GM12878 (cell line): ENCODE data around the gene SPIB. TPM values are rescaled to one million over a fixed set of nuclear protein-coding genes. Genes with fewer than 3 reads are reported as not detected.

Experiments used
- ATAC-seq: fragments of 200-7000 bp; cut with Tn5 transposase; 3 replicates; pipeline ENCODE4 v1.9.1; 2020; ENCODE audit warnings: mild to moderate bottlenecking, moderate library complexity
- BruUV-seq: library from RNA; stranded (reverse); fragments of 400-500 nt; replicated peaks from 2 replicates; lab custom pipeline; 2021; lab: Mats Ljungman, UMichigan
- CTCF ChIA-PET: fragments of 300-600 bp; sonication (Branson Sonifier 250); formaldehyde crosslinking; extraction: SDS; loops from one replicate; lab custom pipeline; 2021; ENCODE audit warnings: inconsistent platforms; lab: Yijun Ruan, JAX
- POLR2A ChIA-PET: fragments of 350-600 bp; formaldehyde crosslinking; extraction: SDS; loops from one replicate; lab custom pipeline; 2021; ENCODE audit warnings: inconsistent platforms; lab: Charles Lee
- RAD21 ChIA-PET: fragments of 300-600 bp; sonication (Branson Sonifier 250); formaldehyde crosslinking; loops from one replicate; lab custom pipeline; 2023; ENCODE audit warnings: antibody characterized with exemption; ENCODE audit not compliant: unreplicated experiment; lab: Charles Lee
- SMC1A ChIA-PET: fragments of 300-600 bp; sonication (Branson Sonifier 250); formaldehyde crosslinking; loops from one replicate; lab custom pipeline; 2023; ENCODE audit not compliant: unreplicated experiment, uncharacterized antibody; lab: Charles Lee
- DNase-seq: peaks from one replicate; pipeline ENCODE4 v3.0.0-alpha.2; 2011; ENCODE audit warnings: low read depth, low spot score
- FAIRE-seq: peaks from 3 replicates; lab custom pipeline; 2011; peaks lifted over from hg19 to GRCh38; lab: Jason Lieb, UNC
- H2AFZ ChIP-seq: 2 replicates; pipeline ENCODE4 v1.6.0; 2011; ENCODE audit warnings: low read depth, low read length, control low read depth; ENCODE audit not compliant: control insufficient read depth
- H3K27ac ChIP-seq: 2 replicates; pipeline ENCODE4 v1.5.1; 2011; ENCODE audit warnings: control low read depth; ENCODE audit not compliant: control insufficient read depth, insufficient read depth
- H3K27me3 ChIP-seq, 2 experiments: replicated peaks in 1 of 2; 2 replicates each; pipeline versions ENCODE4 v1.6.0 to v1.6.1; 2011; ENCODE audit warnings: low read length in 1 of 2; ENCODE audit not compliant: control insufficient read depth in 2 of 2, insufficient read depth in 2 of 2
- H3K36me3 ChIP-seq, 2 experiments: 2 replicates each; pipeline ENCODE4 v1.5.1; 2011; ENCODE audit warnings: low read length in 1 of 2; ENCODE audit not compliant: control insufficient read depth in 2 of 2, insufficient read depth in 2 of 2
- H3K4me1 ChIP-seq: 2 replicates; pipeline ENCODE4 v1.6.1; 2011; ENCODE audit warnings: mild to moderate bottlenecking, low read length, moderate library complexity, mixed read lengths; ENCODE audit not compliant: control insufficient read depth, insufficient read depth
- H3K4me2 ChIP-seq: 2 replicates; pipeline ENCODE4 v1.6.0; 2011; ENCODE audit warnings: control low read depth; ENCODE audit not compliant: control insufficient read depth, insufficient read depth
- H3K4me3 ChIP-seq: fragments of 200-600 bp; sonication (generic); 2 replicates; pipeline ENCODE4 v1.5.1; 2016
- H3K79me2 ChIP-seq: 2 replicates; pipeline ENCODE4 v1.6.0; 2011; ENCODE audit warnings: low read length; ENCODE audit not compliant: control insufficient read depth, insufficient read depth
- H3K9ac ChIP-seq: 2 replicates; pipeline ENCODE4 v1.8.0; 2011; ENCODE audit warnings: low read length, control low read depth, mixed read lengths; ENCODE audit not compliant: control insufficient read depth, insufficient read depth
- H3K9me3 ChIP-seq: replicated peaks from 3 replicates; pipeline ENCODE4 v1.5.1; 2011; ENCODE audit warnings: mild to moderate bottlenecking, low read length; ENCODE audit not compliant: control insufficient read depth, insufficient read depth
- H4K20me1 ChIP-seq: 2 replicates; pipeline ENCODE4 v1.6.0; 2011; ENCODE audit not compliant: control insufficient read depth, insufficient read depth
- BCL11A ChIP-seq: IDR thresholded peaks from 2 replicates; pipeline ENCODE4 v1.6.1; 2011; ENCODE audit warnings: low read depth, low read length
- EGR1 ChIP-seq, 2 experiments: IDR thresholded peaks; 1 replicate in 1 of 2; 2 replicates in 1 of 2; pipeline ENCODE4 v1.6.1; 2011 to 2012; ENCODE audit warnings: low read depth in 2 of 2, low read length in 2 of 2, borderline replicate concordance in 1 of 2, mild to moderate bottlenecking in 1 of 2, moderate library complexity in 1 of 2
- ESRRA ChIP-seq: IDR thresholded peaks from 2 replicates; pipeline ENCODE4 v1.6.1; 2012; ENCODE audit warnings: mild to moderate bottlenecking, low read length, improper control_type of control experiment
- ETV6 ChIP-seq, 2 experiments: fragments of 450-650 bp in 1 of 2; IDR thresholded peaks in 1 of 2; conservative IDR thresholded peaks in 1 of 2; 2 replicates each; pipeline ENCODE4 v1.6.1; 2014; ENCODE audit warnings: antibody characterized with exemption in 1 of 2, borderline replicate concordance in 1 of 2, low read depth in 1 of 2, mild to moderate bottlenecking in 1 of 2, moderate library complexity in 1 of 2
- FOXK2 ChIP-seq: fragments of 450-650 bp; IDR thresholded peaks from 2 replicates; pipeline ENCODE4 v1.6.1; 2017; ENCODE audit warnings: mild to moderate bottlenecking, moderate library complexity
- HDAC6 ChIP-seq: fragments of 200-600 bp; sonication (generic); IDR thresholded peaks from one replicate; pipeline ENCODE4 v1.8.0; 2017; ENCODE audit warnings: antibody characterized with exemption; ENCODE audit not compliant: unreplicated experiment
- KLF5 ChIP-seq: fragments of 450-650 bp; IDR thresholded peaks from 2 replicates; pipeline ENCODE4 v1.6.1; 2014; ENCODE audit warnings: mild to moderate bottlenecking; ENCODE audit not compliant: partially characterized antibody
- MEF2A ChIP-seq: IDR thresholded peaks from 2 replicates; pipeline ENCODE4 v1.6.1; 2011; ENCODE audit warnings: low read depth, mild to moderate bottlenecking, low read length, moderate library complexity; ENCODE audit not compliant: insufficient read depth
- MTA3 ChIP-seq: IDR thresholded peaks from 2 replicates; pipeline ENCODE4 v1.6.1; 2012; ENCODE audit warnings: low read length, inconsistent platforms, borderline replicate concordance
- MYB ChIP-seq: fragments of 150-350 bp; IDR thresholded peaks from 2 replicates; pipeline ENCODE4 v1.6.1; 2014; ENCODE audit warnings: mild to moderate bottlenecking, low read depth, low read length, borderline replicate concordance
- NFXL1 ChIP-seq: fragments of 450-650 bp; IDR thresholded peaks from 2 replicates; pipeline ENCODE4 v1.6.1; 2017; ENCODE audit warnings: antibody characterized with exemption, mild to moderate bottlenecking, borderline replicate concordance
- NR2C2 ChIP-seq: IDR thresholded peaks from 2 replicates; pipeline ENCODE4 v1.6.1; 2011; ENCODE audit warnings: borderline replicate concordance, low read depth; ENCODE audit not compliant: control insufficient read depth, insufficient read length
- POLR2A ChIP-seq: IDR thresholded peaks from 2 replicates; pipeline ENCODE4 v1.6.1; 2011; ENCODE audit warnings: low read depth, mild to moderate bottlenecking, low read length
- POLR2AphosphoS2 ChIP-seq: IDR thresholded peaks from 2 replicates; pipeline ENCODE4 v1.6.1; 2011; ENCODE audit warnings: low read depth, mild to moderate bottlenecking, low read length, improper control_type of control experiment, moderate library complexity
- RBBP5 ChIP-seq: fragments of 200-600 bp; sonication (generic); conservative IDR thresholded peaks from 2 replicates; pipeline ENCODE4 v1.6.1; 2016
- SMARCA5 ChIP-seq: fragments of 450-650 bp; IDR thresholded peaks from 2 replicates; pipeline ENCODE4 v1.6.1; 2017; ENCODE audit warnings: mild to moderate bottlenecking
- STAT1 ChIP-seq: fragments of 450-650 bp; conservative IDR thresholded peaks from 2 replicates; pipeline ENCODE4 v1.6.1; 2014; ENCODE audit warnings: antibody characterized with exemption, mild to moderate bottlenecking
- TAF1 ChIP-seq: IDR thresholded peaks from 2 replicates; pipeline ENCODE4 v1.6.1; 2011; ENCODE audit warnings: mild to moderate bottlenecking, low read depth, low read length, borderline replicate concordance
- ZBED1 ChIP-seq: IDR thresholded peaks from 2 replicates; pipeline ENCODE4 v1.6.1; 2016; ENCODE audit warnings: borderline replicate concordance
- WGBS: methylation state at CpG from one replicate; pipeline ENCODE4 v1.1.6; 2016; ENCODE audit warnings: low lambda C conversion rate; ENCODE audit not compliant: insufficient replicate concordance, insufficient coverage; ENCODE audit errors: missing lambda C conversion rate; 5-methylcytosine and 5-hydroxymethylcytosine counted together
- in situ Hi-C: fragments of 300-500 bp; cut with MboI; formaldehyde crosslinking; loops from 9 replicates; pipeline ENCODE4 v1.14.3; 2018; ENCODE audit warnings: mixed read lengths
- intact Hi-C: fragments of 100-400 bp; cut with micrococcal nuclease; formaldehyde crosslinking; loops from one replicate; pipeline ENCODE4 v1.14.2; 2022; ENCODE audit not compliant: unreplicated experiment
- polyA plus RNA-seq, 11 experiments: library from polyadenylated mRNA; depleted of rRNA in 4 of 11; unstranded in 6 of 11; stranded (reverse) in 5 of 11; fragments of >200 nt; fragmentation: Nextera tagmentation in 4 of 11; fragmentation: Illumina TruSeq in 1 of 11; extraction: Ambion mirVana in 4 of 11; extraction: Trizol in 1 of 11; gene quantifications; 1 replicate in 1 of 11; 2 replicates in 10 of 11; pipeline versions ENCODE4 v1.2.1 to v1.2.3, GENCODE V29; 2011 to 2016; ENCODE audit warnings: inconsistent platforms in 2 of 11, missing spikeins in 2 of 11, low read depth in 1 of 11
- total RNA-seq, 4 experiments: library from RNA; depleted of rRNA in 3 of 4; stranded (reverse); fragments of >200 nt in 3 of 4; fragmentation: Illumina TruSeq in 1 of 4; extraction: Trizol in 1 of 4; gene quantifications; 2 replicates each; pipeline versions ENCODE4 v1.2.1 to v1.2.3, GENCODE V29; 2013 to 2021
- TF ChIP-seq, protein P1 (sequence below): fragments of 450-650 bp; IDR thresholded peaks from 2 replicates; pipeline ENCODE4 v1.6.1; 2017; ENCODE audit warnings: mild to moderate bottlenecking

The SPIB gene
- total and polyA plus RNA-seq, 10 of the 15 experiments (the other 5 are each of a cell fraction or from before 2014, with no cell fraction given) = 3.5 to 123 (median 56.0) TPM

DNA sequence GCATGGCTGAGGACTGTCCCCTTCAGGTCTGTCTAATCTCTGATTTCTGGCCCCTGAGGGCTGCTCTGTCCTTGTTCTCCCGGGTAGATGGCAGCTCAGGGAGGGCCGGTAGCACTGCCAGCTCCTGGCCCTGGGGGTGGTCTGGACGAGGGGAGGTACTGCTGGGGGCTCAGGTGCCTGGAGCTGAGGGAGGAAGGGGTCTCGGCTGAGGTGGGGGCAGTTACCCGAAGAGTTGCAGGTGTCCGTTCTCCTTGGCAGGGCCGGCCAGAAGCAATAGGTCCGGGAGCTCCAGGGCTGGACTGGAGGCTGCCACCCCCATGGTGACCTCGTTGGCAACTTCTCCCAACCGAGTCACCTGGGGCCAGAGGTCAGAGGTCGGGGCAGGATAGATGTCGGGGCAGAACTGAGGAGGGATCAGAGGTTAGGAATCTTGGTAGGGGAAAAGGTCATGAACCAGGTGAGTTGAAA lies 56.4 kb downstream of the SPIB start:
- no peak overlapping the region for H3K27ac ChIP-seq

DNA sequence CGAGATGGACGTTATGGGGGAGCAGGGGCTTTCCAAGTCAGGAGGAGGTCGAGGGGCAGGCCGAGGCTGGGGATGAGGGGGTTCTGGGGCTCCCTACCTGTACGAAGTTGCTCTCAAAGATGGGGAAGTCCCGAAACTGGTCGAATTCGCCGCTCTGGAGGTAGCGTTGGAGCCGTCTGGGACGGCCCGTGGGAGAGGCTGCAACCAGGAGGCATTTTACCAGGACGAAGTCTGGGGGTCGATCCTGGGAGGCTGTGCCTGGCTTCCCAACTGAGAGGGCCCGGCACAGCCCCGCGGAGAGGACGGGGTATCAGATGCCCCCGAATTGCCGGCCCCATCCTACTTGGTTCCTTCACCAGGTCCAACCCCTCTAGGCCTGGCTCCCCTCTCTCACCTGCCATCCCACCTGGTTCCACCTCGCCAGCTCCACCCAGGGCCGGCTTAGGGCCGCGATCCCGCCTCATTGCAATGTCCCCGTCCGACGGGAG lies 57.0 kb downstream of the SPIB start:
- Histone ChIP-seq H4K20me1 (no peaks in the 10 kb centered on the region), H3K4me2 (no peak overlapping the region), H3K36me3 (peaks cover 9 to 11% of the 10 kb centered on the region in 2 experiments; a peak in 2 of 4 replicates), H3K27me3 (no peaks in the 10 kb centered on the region), H3K9me3 (peaks cover 6% of the 10 kb centered on the region; the same call in 2 of the 3 replicates), H3K79me2 (peaks cover 22% of the 10 kb centered on the region), H3K4me3 (no peak overlapping the region), H3K9ac (no peak overlapping the region), H3K4me1 (no peaks in the 10 kb centered on the region), H3K27ac (no peak overlapping the region), H2AFZ (peak overlapping the region; percentile 51)
- ChIA-PET POLR2A (no interaction called here), RAD21 (no interaction called here), CTCF (interaction anchor here (2.3 kb wide), 1 partner anchor 119 kb away, joined by 7 read pairs; no protein-coding TSS in a partner anchor), SMC1A (no interaction called here)
- no TSS peak for BruUV-seq
- in situ Hi-C loops = no loop called here
- ATAC-seq = no peak
- WGBS = 90% methylated on average over 27 of the region's 29 CpGs
- no peak for FAIRE-seq
- intact Hi-C loops = no loop called here
- DNase-seq = no peak
- 0 out of 2 replicates have a peak, but pooled peaks have one; percentile 78 for TF ChIP-seq STAT1
- TF ChIP-seq, protein P1, sequence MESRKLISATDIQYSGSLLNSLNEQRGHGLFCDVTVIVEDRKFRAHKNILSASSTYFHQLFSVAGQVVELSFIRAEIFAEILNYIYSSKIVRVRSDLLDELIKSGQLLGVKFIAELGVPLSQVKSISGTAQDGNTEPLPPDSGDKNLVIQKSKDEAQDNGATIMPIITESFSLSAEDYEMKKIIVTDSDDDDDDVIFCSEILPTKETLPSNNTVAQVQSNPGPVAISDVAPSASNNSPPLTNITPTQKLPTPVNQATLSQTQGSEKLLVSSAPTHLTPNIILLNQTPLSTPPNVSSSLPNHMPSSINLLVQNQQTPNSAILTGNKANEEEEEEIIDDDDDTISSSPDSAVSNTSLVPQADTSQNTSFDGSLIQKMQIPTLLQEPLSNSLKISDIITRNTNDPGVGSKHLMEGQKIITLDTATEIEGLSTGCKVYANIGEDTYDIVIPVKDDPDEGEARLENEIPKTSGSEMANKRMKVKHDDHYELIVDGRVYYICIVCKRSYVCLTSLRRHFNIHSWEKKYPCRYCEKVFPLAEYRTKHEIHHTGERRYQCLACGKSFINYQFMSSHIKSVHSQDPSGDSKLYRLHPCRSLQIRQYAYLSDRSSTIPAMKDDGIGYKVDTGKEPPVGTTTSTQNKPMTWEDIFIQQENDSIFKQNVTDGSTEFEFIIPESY = 0 out of 2 replicates have a peak, but pooled peaks have one; percentile 74
- TF ChIP-seq MEF2A = no peak
- no peak for TF ChIP-seq BCL11A
- TF ChIP-seq TAF1 = no peak
- no peak for TF ChIP-seq ZBED1
- no peak for TF ChIP-seq NFXL1
- peak; percentile 90 for TF ChIP-seq SMARCA5
- no peak for TF ChIP-seq HDAC6
- no peak for TF ChIP-seq ETV6 (conservative IDR thresholded peaks at IDR 0.05 in 1 of 2, IDR thresholded peaks at IDR 0.05 in 1 of 2; ENCODE audit: borderline replicate concordance in 1 of 2, low read depth in 1 of 2)
- no peak for TF ChIP-seq POLR2A
- no peak for TF ChIP-seq MYB
- TF ChIP-seq EGR1 (IDR thresholded peaks at IDR 0.05; ENCODE audit: borderline replicate concordance in 1 of 2, low read depth in 2 of 2, low read length in 2 of 2) = 0 out of 3 replicates have a peak, but pooled peaks of 1 of the 2 experiments have one; percentile 59
- no peak for TF ChIP-seq FOXK2

More for the DNA sequence above, 56.4 kb downstream of the SPIB start:
- no peaks in the 10 kb centered on the region for H3K27me3 ChIP-seq
- ChIA-PET POLR2A (no interaction called here), CTCF (interaction anchor here (1.2 to 2.3 kb wide), 2 partner anchors 14 to 118 kb away, joined by 4 to 7 read pairs; no protein-coding TSS in a partner anchor), RAD21 (no interaction called here), SMC1A (no interaction called here)
- H3K36me3 ChIP-seq = peaks cover 7 to 9% of the 10 kb centered on the region in 2 experiments; a peak in 2 of 4 replicates
- TF ChIP-seq ESRRA (no peak), NFXL1 (no peak), RBBP5 (no peak), NR2C2 (no peak), EGR1 (IDR thresholded peaks at IDR 0.05; ENCODE audit: borderline replicate concordance in 1 of 2, low read depth in 2 of 2, low read length in 2 of 2) (no peak), POLR2AphosphoS2 (no peak), KLF5 (no peak), MTA3 (no peak)
- H3K79me2 ChIP-seq = peaks cover 22% of the 10 kb centered on the region
- no peak overlapping the region for H2AFZ ChIP-seq
- intact Hi-C loops (no loop called here), in situ Hi-C loops (no loop called here)
- H3K4me1 ChIP-seq = no peaks in the 10 kb centered on the region
- H4K20me1 ChIP-seq = no peaks in the 10 kb centered on the region
- H3K4me2 ChIP-seq = no peak overlapping the region
- H3K9me3 ChIP-seq = peaks cover 6% of the 10 kb centered on the region; the same call in 2 of the 3 replicates
- no peak for DNase-seq
- no peak overlapping the region for H3K9ac ChIP-seq
- no TSS peak for BruUV-seq
- no peak for ATAC-seq
- FAIRE-seq = no peak
- WGBS = 63% methylated on average over 12 of the region's 12 CpGs
- H3K4me3 ChIP-seq = no peak overlapping the region
